IPS-18a (cell line): ENCODE data around the gene PLXNC1.

Source experiments
- H3K27ac ChIP-seq: one replicate; pipeline ENCODE4 v1.5.1; 2013; ENCODE audit warnings: low read length
- H3K27me3 ChIP-seq: one replicate; pipeline ENCODE4 v1.6.1; 2013; ENCODE audit warnings: mild to moderate bottlenecking, low read length; ENCODE audit not compliant: control insufficient read depth, insufficient read depth
- H3K36me3 ChIP-seq: one replicate; pipeline ENCODE4 v1.6.1; 2013; ENCODE audit warnings: low read depth, low read length; ENCODE audit not compliant: control insufficient read depth
- H3K4me1 ChIP-seq: one replicate; pipeline ENCODE4 v1.6.1; 2013; ENCODE audit warnings: low read depth, low read length; ENCODE audit not compliant: control insufficient read depth
- H3K4me3 ChIP-seq: one replicate; pipeline ENCODE4 v1.5.1; 2013; ENCODE audit warnings: low read length
- H3K9ac ChIP-seq: one replicate; pipeline ENCODE4 v1.6.1; 2013; ENCODE audit warnings: mild to moderate bottlenecking, low read length, moderate library complexity
- H3K9me3 ChIP-seq: one replicate; pipeline ENCODE4 v1.6.1; 2013; ENCODE audit warnings: low read depth, low read length; ENCODE audit not compliant: control insufficient read depth

The PLXNC1 gene

DNA sequence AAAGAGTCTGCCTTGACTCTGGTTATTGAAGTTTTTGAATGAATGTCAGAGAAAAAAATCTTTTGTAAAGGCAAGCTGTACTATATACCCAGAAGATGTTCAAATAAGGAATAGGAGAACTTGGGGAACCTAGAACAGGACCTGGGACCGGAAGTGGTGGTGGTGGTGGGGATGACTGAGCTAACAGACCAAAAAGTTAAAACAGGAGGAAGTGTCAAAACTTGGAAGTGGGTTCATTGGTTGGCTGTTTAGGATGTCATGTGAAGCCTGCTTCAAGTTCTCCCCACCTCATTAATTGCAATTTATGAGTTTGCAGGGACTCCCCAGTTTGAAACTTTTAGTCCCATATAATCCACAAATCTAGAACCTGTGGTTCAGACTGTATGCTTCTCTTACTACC, 26.2 kb downstream of the PLXNC1 start:
- no peak overlapping the region for H3K4me3 ChIP-seq
- peaks cover 67% of the 10 kb centered on the region for H3K27me3 ChIP-seq
- no peak overlapping the region for H3K27ac ChIP-seq
- no peak overlapping the region for H3K9ac ChIP-seq
- no peaks in the 10 kb centered on the region for H3K4me1 ChIP-seq
- H3K9me3 ChIP-seq, result no peaks in the 10 kb centered on the region
- H3K36me3 ChIP-seq, result no peaks in the 10 kb centered on the region

DNA sequence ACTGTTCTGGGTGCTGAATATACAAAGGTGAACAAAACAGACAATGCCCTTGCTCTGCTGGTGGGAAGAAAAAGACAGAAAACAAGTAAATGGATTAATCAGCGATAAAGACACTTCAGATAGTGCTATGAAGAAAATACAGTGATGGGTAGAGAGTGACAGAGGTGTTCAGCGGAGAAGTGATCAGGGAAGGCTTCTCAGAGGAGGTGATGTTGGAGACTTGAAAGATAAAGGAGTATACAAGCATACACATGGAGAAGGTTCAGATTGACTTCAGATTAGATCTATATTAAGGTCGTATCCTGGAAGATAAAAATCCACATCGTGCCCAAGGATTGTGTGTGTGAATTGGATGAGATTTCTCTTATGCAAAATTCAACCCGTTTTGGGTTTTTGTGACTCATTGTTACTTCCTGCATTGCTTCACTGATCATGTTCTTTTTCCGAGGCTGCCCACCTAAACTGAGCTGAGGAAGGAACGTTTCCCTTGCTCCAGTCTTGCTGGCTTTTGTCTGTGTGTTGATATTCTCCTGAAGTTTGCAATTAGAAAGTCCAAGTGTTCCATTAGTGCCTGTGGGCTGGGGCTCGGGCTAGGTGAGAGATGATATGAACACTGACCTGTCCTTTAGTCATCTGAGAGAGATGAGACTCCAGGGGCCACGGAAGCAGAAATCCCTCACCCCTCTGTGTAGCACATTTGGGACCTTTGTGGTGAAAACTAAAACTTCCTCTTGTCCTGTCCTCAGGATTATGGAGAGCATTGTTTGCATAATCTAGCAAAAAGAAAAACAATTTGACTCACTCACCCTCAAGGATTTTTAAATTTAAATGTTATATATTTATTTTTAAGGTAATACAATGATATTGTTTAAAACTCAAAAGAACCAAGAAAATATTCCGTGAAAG, 27.6 kb downstream of the PLXNC1 start:
- no peaks in the 10 kb centered on the region for H3K9me3 ChIP-seq
- H3K27me3 ChIP-seq, result peaks cover 53% of the 10 kb centered on the region
- H3K4me1 ChIP-seq, result no peaks in the 10 kb centered on the region
- no peak overlapping the region for H3K27ac ChIP-seq
- H3K4me3 ChIP-seq, result no peak overlapping the region
- no peaks in the 10 kb centered on the region for H3K36me3 ChIP-seq
- no peak overlapping the region for H3K9ac ChIP-seq

DNA sequence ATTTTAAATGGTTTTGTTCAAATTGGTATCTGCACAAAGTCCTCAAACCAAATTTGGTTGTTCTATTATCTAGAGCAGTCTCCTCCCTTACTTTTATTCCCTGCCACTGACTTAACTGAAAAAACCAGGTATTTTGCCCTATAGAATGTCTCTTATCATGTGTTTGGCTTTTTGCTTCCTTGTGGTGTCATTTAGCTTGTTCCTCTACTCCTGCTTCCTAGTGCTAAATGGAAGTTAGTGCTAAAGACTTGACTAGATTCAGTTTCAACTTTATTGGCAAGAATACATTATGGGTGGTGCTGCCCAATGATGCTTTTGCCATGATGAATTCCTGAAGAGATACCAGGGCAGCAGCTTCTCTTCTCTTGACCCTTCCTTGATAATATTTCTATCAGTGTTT, 29.7 kb downstream of the PLXNC1 start:
- Histone ChIP-seq H3K4me3 (no peak overlapping the region), H3K9me3 (no peaks in the 10 kb centered on the region), H3K36me3 (no peaks in the 10 kb centered on the region), H3K27me3 (peaks cover 32% of the 10 kb centered on the region), H3K4me1 (no peaks in the 10 kb centered on the region), H3K27ac (no peak overlapping the region), H3K9ac (no peak overlapping the region)

DNA sequence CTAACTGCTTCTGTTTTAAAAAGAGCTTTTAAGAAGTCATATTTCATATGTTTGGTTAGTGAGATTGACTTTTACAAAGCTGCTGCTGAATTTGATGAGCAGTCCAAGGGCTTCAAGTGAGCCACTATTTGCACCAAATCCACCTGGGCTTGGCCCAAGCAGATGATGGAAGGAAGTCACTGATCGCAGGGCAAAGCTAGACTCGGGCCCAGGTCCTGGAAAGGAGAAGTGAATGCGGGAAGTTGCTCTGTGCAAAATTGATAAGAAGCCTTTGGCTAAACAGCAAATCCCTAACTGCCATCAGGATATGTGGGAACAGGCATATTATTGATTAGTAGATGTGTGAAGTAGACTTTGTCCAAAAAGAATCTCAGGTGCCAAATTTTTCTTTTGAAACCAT, 30.5 kb downstream of the PLXNC1 start:
- Histone ChIP-seq H3K27ac (no peak overlapping the region), H3K27me3 (peaks cover 24% of the 10 kb centered on the region), H3K4me1 (no peaks in the 10 kb centered on the region), H3K36me3 (no peaks in the 10 kb centered on the region), H3K9me3 (no peaks in the 10 kb centered on the region), H3K4me3 (no peak overlapping the region), H3K9ac (no peak overlapping the region)

DNA sequence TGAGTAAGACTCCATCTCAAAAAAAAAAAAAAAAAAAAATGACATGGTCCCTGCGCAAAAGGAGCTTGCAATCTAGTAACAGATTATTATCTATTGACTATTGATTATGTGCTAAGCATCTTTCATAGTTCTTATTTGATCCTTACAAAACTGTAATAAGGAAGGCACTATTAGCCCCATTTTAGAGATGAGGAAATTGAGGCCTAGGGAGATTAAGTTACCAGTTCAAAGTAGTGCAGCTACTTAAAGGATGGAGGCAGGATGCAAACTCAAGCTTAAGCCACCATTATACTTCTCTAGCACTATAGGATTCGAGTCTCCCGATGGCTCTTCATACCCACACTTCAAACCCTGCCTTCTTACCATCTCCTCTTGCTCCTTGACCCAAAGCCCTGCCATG, 31.3 kb downstream of the PLXNC1 start:
- Histone ChIP-seq H3K9me3 (no peaks in the 10 kb centered on the region), H3K27ac (no peak overlapping the region), H3K4me3 (no peak overlapping the region), H3K9ac (no peak overlapping the region), H3K27me3 (peaks cover 17% of the 10 kb centered on the region), H3K36me3 (no peaks in the 10 kb centered on the region), H3K4me1 (no peaks in the 10 kb centered on the region)

DNA sequence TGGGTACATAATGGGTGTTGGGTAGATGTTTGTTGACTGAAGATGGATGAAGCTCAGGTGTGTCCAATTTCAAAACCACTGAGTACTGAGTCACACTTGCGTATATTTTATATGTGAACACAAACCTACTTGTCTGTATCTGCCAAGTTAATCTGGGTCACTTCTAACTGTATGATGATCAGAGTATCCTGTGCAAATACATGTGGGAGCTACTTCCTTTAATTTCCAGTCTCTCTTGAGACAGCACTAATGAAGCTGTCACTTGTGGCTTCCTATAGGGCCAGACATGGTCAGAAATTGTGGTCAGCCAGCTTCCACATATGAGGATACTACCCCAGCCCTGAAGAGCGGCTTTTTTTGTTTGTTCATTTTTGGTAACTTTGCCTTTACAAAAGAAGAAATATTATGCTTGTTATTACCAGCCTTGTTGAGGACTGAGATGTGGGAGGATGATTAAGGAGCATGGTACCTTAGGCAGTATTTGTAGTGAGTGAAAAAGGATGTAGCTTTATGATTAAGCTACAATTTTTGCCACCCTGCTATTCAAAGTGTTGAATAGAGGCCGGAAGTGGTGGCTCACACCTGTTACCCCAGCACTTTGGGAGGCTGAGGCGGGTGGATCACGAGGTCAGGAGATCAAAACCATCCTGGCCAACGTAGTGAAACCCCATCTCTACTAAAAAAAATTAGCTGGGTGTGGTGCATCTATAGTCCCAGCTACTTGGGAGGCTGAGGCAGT, 32.4 kb downstream of the PLXNC1 start:
- H3K27me3 ChIP-seq, result peaks cover 16% of the 10 kb centered on the region
- no peak overlapping the region for H3K4me3 ChIP-seq
- H3K36me3 ChIP-seq, result no peaks in the 10 kb centered on the region
- no peak overlapping the region for H3K27ac ChIP-seq
- H3K4me1 ChIP-seq, result no peaks in the 10 kb centered on the region
- H3K9me3 ChIP-seq, result no peaks in the 10 kb centered on the region
- H3K9ac ChIP-seq, result no peak overlapping the region

DNA sequence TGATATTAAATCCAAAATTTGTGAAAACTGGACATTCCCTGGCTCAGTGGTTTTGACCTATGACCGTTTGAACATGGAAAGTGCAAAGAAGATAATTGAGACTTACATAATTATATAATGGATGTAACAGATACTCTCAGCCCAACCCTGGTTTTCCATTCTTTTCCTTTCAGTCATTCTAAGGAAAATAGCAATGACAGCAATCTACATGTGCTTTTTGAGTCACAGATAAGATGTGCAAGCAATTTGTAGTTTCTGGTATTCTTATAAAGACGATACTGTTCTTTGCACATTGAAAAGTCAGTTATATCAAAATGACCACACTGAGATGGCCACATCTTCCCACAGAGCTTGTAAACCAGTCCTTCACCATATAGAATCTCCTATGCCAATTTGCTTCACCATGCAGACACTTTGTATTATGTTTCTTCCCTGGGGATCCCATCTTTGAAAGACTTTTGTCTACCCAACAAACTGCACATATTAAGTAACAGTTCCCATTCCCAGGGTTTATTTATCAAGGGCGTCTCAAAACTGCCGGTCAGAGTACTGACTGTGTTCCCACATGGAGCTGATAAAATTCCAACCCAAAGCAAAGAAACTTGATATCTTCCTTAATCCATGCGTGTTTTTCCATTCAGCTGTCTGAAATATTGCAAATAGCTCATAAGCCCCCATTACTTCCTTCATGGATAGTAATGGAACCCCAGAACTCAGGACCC, 34.8 kb downstream of the PLXNC1 start:
- Histone ChIP-seq H3K27me3 (peaks cover 31% of the 10 kb centered on the region), H3K9ac (no peak overlapping the region), H3K27ac (no peak overlapping the region), H3K9me3 (no peaks in the 10 kb centered on the region), H3K36me3 (no peaks in the 10 kb centered on the region), H3K4me1 (peaks cover 17% of the 10 kb centered on the region), H3K4me3 (no peak overlapping the region)

DNA sequence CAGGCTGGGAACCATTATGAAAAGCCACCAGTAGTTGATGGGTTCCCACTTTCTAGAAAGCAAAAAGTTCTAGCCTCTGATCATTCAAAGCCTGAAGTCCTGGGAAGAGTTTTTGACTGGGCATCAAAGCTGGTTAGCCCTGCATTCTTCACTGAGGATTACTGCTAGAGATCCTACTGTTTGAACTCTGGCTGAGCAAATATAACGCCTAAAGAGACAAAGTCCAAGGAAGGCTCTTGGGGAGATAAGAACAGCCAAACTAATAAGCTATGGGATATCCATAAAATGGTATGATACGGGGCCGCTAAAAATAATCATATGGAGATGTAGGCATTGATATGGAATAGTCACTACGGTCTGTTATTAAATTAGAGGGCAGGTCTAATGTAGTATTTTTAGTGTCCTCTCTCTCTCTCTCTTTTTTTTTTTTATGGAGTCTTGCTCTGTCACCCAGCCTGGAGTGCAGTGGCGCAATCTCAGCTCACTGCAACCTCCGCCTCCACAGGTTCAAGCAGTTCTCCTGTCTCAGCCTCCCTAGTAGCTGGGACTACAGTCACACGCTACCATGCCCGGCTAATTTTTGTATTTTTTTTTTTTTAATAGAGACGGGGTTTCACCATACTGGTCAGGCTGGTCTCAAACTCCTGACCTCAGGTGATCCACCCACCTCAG, 35.5 kb downstream of the PLXNC1 start:
- Histone ChIP-seq H3K36me3 (no peaks in the 10 kb centered on the region), H3K9me3 (no peaks in the 10 kb centered on the region), H3K27ac (no peak overlapping the region), H3K27me3 (peaks cover 31% of the 10 kb centered on the region), H3K4me1 (peaks cover 17% of the 10 kb centered on the region), H3K4me3 (no peak overlapping the region), H3K9ac (no peak overlapping the region)

DNA sequence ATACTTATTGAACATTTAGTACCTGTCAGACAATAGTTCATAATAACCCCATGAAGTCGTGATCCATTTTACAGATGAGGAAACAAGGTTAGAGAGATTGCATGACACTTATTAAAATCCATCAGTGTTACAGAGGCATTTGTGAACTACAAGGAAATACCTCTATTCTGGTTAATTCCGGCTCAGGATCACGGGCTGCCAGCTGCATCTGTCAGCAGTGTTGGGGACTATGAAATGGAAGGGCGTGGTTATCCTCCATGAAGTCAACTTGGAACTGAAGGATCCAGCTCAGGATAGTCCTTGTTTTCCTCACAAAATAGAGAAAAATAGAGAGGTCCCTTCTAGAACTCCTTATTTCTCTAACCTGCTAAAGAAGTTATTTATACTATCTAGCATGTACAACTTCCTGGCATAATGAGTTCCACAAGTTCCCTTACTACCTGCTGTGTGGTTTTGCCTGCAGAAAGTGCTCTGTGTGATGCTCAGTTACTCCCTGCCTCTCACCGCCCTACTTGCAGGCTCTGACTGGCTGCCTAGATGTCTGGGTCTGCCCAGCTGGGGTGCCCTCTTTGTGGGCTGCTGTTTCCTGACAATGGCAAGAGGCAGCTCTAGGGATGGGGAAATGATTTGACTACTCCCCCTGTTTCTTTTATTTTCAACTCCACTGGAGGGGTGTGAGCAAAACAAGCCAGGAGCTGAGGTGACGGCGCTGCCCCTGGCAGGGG, 36.8 kb downstream of the PLXNC1 start:
- H3K9me3 ChIP-seq, result no peaks in the 10 kb centered on the region
- H3K36me3 ChIP-seq, result no peaks in the 10 kb centered on the region
- H3K4me1 ChIP-seq, result peaks cover 17% of the 10 kb centered on the region
- peaks cover 31% of the 10 kb centered on the region for H3K27me3 ChIP-seq
- H3K9ac ChIP-seq, result no peak overlapping the region
- no peak overlapping the region for H3K4me3 ChIP-seq
- no peak overlapping the region for H3K27ac ChIP-seq

DNA sequence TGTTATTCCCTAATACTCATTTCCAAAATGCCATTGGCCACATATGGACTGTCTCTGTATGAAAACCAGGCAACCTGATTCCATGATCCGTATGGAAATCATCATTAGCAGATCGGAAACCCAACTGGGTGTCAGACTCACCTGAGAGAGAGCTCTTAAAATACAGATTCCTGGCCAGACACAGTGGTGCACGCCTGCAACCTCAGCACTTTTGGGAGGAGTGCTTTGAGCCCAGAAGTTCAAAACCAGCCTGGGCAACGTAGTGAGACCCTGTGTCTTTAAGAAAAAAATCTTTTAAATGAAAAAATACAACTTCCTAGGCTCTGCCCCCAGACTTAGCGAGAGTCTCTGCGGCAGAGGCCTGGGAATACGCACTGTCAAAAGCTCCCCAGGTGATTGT, 37.4 kb downstream of the PLXNC1 start:
- Histone ChIP-seq H3K36me3 (no peaks in the 10 kb centered on the region), H3K4me1 (peaks cover 17% of the 10 kb centered on the region), H3K27ac (no peak overlapping the region), H3K27me3 (peaks cover 31% of the 10 kb centered on the region), H3K4me3 (no peak overlapping the region), H3K9ac (no peak overlapping the region), H3K9me3 (no peaks in the 10 kb centered on the region)
